Measurements from ENCODE around the gene ZBTB39. TPM values are rescaled to one million over a fixed set of nuclear protein-coding genes. Genes with fewer than 3 reads are reported as not detected.

Gene ZBTB39
- total and polyA plus RNA-seq, 2 of the 8 experiments (the other 6 are each of a cell fraction or from before 2014, with no cell fraction given) = 19.3 to 25.0 TPM

DNA sequence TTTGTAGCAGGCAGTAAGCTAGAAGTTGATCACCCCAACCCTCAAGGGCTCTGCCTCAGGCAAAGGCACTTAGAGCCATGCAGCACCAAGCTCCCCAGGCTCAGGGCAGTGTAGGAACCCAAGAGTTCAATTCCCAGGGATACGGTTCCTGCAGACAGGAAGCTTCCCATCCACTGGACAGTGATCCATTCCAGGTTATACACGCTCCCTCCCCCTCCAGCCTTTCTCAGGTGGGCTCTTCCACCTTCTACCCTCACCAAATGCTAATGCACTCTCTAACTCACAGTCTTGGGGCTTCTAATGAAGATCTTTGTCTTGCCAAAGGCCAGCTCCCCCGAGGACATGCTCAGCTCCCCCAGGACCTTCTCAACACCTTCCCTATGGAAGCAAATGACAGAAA, 30.9 kb upstream of the ZBTB39 start:
- H3K9me3 ChIP-seq (ENCODE audit: insufficient read depth in 2 of 2, low read depth in 1 of 2, low read length in 1 of 2) = no peaks in the 10 kb centered on the region
- H3K4me3 ChIP-seq (ENCODE audit: extremely low read depth in 1 of 4, insufficient read depth in 2 of 4, low read depth in 3 of 4, low read length in 4 of 4) = no peak overlapping the region
- no peak for FAIRE-seq
- no peak overlapping the region for H3K56ac ChIP-seq (replicated peaks; ENCODE audit: insufficient read length, low read depth, low read length)
- no peak overlapping the region for H2AFZ ChIP-seq (ENCODE audit: low read length)
- H3K23ac ChIP-seq (ENCODE audit: insufficient read length) = no peak overlapping the region
- H3K4me2 ChIP-seq (ENCODE audit: insufficient read depth in 1 of 2, low read depth in 2 of 2, low read length in 2 of 2) = no peak overlapping the region
- H4K5ac ChIP-seq (ENCODE audit: insufficient read length, low read depth, low read length) = no peak overlapping the region
- H3K79me2 ChIP-seq (ENCODE audit: control insufficient read depth in 1 of 2, insufficient read depth in 2 of 2, low read length in 2 of 2) = no peaks in the 10 kb centered on the region
- no peaks in the 10 kb centered on the region for H3K79me1 ChIP-seq (ENCODE audit: low read depth, low read length)
- ChIA-PET POLR2A (ENCODE audit: partially characterized antibody) (interaction anchor here (0.6 to 1.5 kb wide), 6 partner anchors 9 to 408 kb away, joined by 3 to 4 read pairs (median 3); partner anchors contain the start of gene LRP1), CTCF (ENCODE audit: partially characterized antibody) (interaction anchor here (0.7 to 2.3 kb wide), 14 partner anchors 9 to 415 kb away, joined by 3 to 9 read pairs (median 5); partner anchors contain the start of genes MYO1A and TAC3)
- 66% methylated on average over 3 of the region's 3 CpGs; no CpG with 5 or more reads in 1 of the 2 experiments for WGBS, 2 experiments (ENCODE audit: extremely low coverage in 1 of 2, insufficient coverage in 1 of 2, insufficient read length in 1 of 2, insufficient replicate concordance in 2 of 2, low coverage in 1 of 2, low lambda C conversion rate in 2 of 2, missing lambda C conversion rate in 1 of 2)
- no peaks in the 10 kb centered on the region for H3K4me1 ChIP-seq (replicated peaks in 1 of 4; ENCODE audit: control insufficient read depth in 3 of 4, insufficient read depth in 4 of 4, low read length in 3 of 4)
- no peaks in the 10 kb centered on the region for H4K20me1 ChIP-seq (replicated peaks in 1 of 2; ENCODE audit: control insufficient read depth in 1 of 2, insufficient read depth in 2 of 2, low read length in 2 of 2)
- H3K18ac ChIP-seq (ENCODE audit: extremely low read depth, low read length) = no peak overlapping the region
- no peak overlapping the region for H2BK120ac ChIP-seq (replicated peaks; ENCODE audit: low read depth, low read length)
- H3K4ac ChIP-seq (replicated peaks; ENCODE audit: insufficient read length, low read depth, low read length) = no peak overlapping the region
- H3K27ac ChIP-seq (ENCODE audit: low read depth, low read length) = no peak overlapping the region
- no peak overlapping the region for H4K91ac ChIP-seq (replicated peaks; ENCODE audit: insufficient read length, low read length)
- no peak for DNase-seq (ENCODE audit: low read depth in 1 of 2, low spot score in 2 of 2)
- no peak overlapping the region for H2AK5ac ChIP-seq (ENCODE audit: low read depth, low read length)
- no peak overlapping the region for H3K9ac ChIP-seq (replicated peaks in 1 of 4; ENCODE audit: extremely low read depth in 1 of 4, low read depth in 3 of 4, low read length in 3 of 4)
- no peaks in the 10 kb centered on the region for H3K36me3 ChIP-seq (ENCODE audit: control insufficient read depth in 2 of 4, insufficient read depth in 4 of 4, low read length in 3 of 4)
- H2BK12ac ChIP-seq (ENCODE audit: low read depth, low read length) = no peak overlapping the region
- H2BK15ac ChIP-seq (ENCODE audit: low read length) = no peak overlapping the region
- H3K23me2 ChIP-seq (ENCODE audit: low read depth, low read length) = no peaks in the 10 kb centered on the region
- no peak overlapping the region for H4K8ac ChIP-seq (ENCODE audit: extremely low read depth, insufficient read depth, low read length)
- H2BK5ac ChIP-seq (ENCODE audit: low read depth, low read length) = no peak overlapping the region
- TF ChIP-seq SP1 (IDR thresholded peaks at IDR 0.05; ENCODE audit: low read depth, low read length) (peak; percentile 72), SIRT6 (IDR thresholded peaks at IDR 0.05; ENCODE audit: low read length) (no peak)
- TF ChIP-seq, protein P1, sequence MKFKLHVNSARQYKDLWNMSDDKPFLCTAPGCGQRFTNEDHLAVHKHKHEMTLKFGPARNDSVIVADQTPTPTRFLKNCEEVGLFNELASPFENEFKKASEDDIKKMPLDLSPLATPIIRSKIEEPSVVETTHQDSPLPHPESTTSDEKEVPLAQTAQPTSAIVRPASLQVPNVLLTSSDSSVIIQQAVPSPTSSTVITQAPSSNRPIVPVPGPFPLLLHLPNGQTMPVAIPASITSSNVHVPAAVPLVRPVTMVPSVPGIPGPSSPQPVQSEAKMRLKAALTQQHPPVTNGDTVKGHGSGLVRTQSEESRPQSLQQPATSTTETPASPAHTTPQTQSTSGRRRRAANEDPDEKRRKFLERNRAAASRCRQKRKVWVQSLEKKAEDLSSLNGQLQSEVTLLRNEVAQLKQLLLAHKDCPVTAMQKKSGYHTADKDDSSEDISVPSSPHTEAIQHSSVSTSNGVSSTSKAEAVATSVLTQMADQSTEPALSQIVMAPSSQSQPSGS (IDR thresholded peaks at IDR 0.05; ENCODE audit: low read length) = no peak
- no peak overlapping the region for H2BK20ac ChIP-seq (ENCODE audit: low read length)
- no peaks in the 10 kb centered on the region; a peak in 1 of 7 replicates for H3K27me3 ChIP-seq (replicated peaks in 1 of 4; ENCODE audit: control insufficient read depth in 3 of 4, extremely low read depth in 1 of 4, insufficient read depth in 3 of 4, low read length in 3 of 4)
- H3K14ac ChIP-seq (ENCODE audit: insufficient read length) = no peak overlapping the region

Measured in H1 (cell line).